NCI-H69 (cell line): Measurements from ENCODE around the gene SERAC1.

Source experiments
- DNase-seq: peaks from one replicate; lab custom pipeline; 2025; lab: John Stamatoyannopoulos, UW

Gene SERAC1

DNA sequence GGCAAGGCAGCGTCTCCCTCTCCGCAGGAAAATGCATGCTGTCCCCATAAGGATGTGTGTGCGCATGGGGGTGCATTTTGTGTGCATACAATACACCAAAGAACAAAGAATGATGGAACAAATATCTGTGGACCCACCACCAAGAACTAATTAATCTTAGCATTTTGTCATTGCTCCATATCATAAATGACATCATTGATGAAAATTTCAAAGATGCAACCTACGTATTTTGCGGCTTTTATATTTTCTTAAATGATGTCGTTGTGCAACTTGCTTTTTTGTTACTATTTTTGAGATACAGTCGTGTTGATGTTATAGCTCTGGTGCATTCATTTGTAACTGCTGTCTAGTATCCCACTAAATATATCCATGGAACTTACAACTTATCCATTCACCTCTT lies 89.7 kb downstream of the SERAC1 start:
- no peak for DNase-seq

DNA sequence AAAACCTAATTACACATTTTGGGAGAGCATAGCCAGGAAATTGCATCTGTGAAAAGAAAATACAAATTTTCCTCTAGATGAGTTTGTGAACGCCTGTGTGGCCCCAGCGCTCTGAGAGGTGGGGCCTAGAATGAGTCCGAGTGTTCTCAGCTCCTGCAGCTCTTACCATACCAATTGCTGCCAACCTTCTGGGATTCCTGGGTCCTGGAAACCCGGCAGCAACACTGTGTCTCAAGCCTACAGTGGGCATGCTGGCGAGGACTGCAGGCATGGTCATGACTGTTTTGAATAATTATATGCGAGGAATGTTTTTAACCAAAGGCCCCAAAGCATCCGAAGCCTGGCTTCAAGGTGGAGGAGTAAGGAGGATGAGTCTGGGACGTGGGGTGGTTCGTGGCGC lies 90.4 kb downstream of the SERAC1 start:
- DNase-seq = no peak

- DNase-seq = no peak
These were observed 91.5 kb downstream of the SERAC1 start for GRCh38 chr6:158076548-158076947.

- no peak for DNase-seq
These were observed 94.3 kb downstream of the SERAC1 start for GRCh38 chr6:158073776-158074175.

- DNase-seq = peak; percentile 68
These were observed 95.9 kb downstream of the SERAC1 start for GRCh38 chr6:158072083-158072721.

- DNase-seq = no peak
These were observed 96.7 kb downstream of the SERAC1 start for GRCh38 chr6:158071121-158072082.

DNA sequence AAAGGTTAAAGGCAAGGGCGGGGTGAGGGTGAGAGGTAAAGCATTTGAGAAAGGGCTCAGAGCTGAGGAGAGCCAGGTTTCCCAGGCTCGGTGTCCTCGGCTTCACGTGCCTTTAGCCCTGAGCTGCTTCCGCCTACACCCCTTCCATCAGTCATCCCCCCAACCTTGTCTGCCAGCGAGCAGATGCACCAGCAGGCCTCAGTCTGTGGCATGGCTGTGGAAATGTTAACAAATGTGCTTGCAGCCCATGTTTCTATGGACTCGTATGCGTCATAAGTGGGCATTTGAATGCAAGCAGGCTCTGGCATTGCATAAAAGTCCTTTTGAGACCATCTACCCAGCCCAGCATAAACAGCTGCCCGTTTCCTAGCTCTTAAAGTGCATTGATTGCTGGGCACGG lies 97.5 kb downstream of the SERAC1 start:
- DNase-seq = no peak

DNA sequence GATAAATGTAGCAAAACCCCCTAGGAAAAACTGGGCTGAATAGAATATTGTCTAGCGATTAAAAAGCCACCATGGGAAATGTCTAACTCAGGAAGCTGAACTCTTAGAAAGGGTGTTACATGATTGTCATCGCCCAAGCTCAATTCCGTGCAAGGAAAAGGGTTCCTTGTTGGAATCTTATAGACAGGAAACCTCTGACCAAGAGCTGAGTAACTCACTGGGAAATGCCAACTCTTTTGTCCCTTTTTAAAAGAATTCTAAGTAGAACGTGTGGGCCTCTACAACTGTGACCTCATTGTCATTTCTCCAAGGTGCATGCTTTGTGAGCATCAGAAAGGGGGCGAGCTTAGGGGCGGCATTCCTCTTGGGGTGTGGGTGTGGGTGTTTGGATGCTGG lies 98.3 kb downstream of the SERAC1 start:
- no peak for DNase-seq

DNA sequence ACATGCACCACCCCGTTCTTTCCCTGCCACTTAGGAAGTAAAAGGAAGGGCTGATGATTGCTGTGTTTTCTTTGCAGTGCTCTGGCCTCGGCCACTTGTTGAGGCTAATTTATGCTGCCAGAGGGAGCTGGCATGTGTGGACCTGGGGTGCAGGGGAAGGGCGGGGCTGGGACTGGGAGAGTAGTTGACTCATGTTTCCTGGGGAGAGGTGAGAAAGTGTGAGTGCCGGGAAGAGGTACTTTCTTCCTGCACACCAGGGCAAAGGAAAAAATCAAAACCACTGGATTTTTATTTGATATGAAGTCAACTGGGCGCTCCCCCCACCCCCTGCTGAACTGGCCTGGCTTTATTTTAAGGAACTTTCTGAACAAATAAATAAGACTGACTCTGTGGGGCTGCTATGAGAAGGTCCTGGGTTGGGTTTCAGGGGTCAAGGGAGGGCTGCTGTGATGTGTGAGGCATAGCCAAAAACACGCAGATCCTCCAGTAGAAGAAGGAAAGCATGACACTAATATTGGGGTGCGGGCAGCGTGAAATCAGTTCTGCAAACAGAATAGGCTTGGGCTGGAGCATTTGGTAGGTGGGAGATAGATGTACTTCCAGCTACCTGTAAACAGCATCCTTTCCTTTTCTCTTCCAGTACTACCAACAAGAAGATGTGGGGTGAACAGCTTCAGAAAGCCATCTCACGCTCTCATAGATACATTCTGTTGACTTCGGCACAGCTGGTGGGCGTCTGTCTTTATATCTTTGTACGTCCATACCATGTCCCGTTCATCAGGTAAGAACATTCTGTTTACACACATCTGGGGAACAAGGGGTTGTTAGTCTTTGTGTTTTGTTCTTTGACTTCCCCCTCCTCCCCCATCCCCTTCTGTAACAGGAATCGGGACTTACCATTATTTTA lies 98.9 kb downstream of the SERAC1 start:
- DNase-seq = peak; percentile 51

GRCh38 chr6:158068156-158068892 lies 99.7 kb downstream of the SERAC1 start:
- DNase-seq = no peak

DNA sequence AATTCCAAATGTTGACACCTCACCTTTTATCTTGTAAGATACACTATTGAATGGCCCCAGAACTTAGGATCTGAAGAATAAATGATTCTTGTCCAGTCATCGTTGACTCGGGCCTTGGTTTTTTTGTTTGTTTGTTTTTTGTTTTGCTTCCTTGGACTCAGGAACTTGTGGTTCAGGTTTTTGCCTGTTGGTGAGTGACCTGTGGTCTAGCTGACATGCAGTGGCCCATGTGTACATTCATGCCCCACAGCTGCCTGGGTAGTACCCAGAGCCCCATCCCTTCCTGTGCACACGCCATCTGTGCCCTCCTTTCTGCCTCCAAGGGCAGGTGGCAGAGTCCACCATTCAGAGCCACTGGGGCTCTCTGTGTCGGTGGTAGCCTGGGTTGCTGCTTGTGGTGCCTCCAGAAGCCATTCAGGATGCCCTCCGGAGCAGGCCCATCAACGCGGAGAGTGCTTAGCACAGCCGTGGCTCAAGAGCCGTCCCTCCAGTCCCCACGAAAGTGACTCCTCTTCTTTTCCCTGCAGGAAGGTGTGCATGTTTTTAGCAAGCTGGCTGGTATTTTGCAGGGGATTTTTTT lies 100.5 kb downstream of the SERAC1 start:
- DNase-seq = no peak

GRCh38 chr6:158066136-158066781 lies 101.8 kb downstream of the SERAC1 start:
- no peak for DNase-seq

DNA sequence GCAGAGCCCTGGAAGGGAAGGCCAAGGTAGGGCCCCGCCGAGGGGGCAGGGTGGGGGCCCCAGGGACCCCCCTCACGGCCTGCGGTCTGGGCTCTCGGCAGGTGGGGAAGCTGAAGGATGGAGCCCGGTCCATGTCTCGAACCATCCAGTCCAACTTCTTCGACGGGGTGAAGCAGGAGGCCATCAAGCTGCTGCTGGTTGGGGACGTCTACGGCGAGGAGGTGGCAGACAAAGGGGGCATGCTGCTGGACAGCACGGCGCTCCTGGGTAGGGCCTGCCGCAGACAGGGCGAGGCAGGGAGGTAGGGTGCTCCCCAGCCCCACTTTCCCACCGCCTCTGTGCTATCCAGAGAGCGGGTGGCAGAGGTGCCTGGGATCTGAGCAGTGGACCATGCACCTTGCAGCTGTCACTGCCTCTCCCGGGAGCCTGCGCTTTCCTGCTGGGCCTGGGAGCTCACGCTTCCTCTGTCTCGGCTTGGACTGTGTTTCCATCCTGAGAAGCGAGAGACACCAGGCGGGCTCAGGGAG lies 103.3 kb downstream of the SERAC1 start:
- no peak for DNase-seq

GRCh38 chr6:158063736-158064135 lies 104.3 kb downstream of the SERAC1 start:
- DNase-seq = no peak

DNA sequence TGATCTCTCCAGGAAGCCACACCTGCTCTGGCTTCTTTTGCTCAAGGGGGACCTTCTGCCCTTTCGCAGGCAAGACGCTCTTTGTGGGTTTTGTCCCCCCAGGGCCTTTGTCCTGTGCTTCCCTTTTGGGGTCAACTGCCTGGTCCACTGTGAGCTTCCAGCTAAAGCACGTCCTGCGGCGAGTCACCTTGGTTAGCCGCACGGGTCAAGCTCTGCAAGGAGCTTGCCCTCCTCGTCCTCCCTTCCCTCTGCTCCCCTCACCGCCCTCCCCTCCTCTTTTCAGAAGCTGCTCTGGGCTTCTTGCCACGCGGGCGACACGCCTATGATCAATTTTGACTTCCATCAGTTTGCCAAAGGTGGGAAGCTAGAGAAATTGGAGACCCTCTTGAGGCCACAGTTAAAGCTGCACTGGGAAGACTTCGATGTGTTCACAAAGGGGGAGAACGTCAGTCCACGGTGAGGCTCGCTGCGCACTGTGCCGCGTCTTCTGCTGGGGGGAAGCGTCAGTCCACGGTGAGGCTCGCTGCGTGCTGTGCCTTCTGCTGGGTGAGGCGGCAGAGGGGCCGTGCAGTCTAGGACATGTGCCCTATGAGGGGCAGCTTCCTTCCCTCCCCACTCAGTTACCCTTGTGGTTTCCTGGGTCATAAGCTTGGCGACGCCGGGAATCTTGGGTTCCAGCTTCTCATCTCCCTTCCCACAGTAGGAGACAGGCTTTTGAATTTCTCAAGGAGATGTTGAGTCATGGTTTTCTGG lies 106.2 kb downstream of the SERAC1 start:
- DNase-seq = no peak

DNA sequence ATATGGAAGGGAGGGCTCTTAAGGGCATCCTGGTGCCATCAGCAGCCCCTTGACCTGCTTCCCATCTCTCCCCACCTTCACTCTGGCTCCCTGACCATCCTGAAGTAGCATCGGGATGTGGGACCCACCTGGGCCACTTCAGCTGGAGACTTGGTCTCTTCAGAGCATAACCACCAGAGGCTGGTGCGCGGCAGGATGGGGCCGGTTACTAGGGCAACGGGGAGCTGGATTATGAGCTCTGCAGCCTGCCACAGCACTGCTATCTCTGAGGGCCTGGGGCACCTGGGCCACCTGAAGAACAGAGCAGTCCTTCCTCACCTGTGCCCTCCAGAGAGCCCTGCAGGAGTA lies 106.7 kb downstream of the SERAC1 start:
- DNase-seq = no peak

- peak; percentile 58 for DNase-seq
These were observed 107.4 kb downstream of the SERAC1 start for GRCh38 chr6:158060455-158061360.
